GM12878 (cell line): ENCODE results near the gene IFI6. TPM values are rescaled to one million over a fixed set of nuclear protein-coding genes. Genes with fewer than 3 reads are reported as not detected.

ENCODE experiments used
- ATAC-seq: fragments of 200-7000 bp; cut with Tn5 transposase; 3 replicates; pipeline ENCODE4 v1.9.1; 2020; ENCODE audit warnings: mild to moderate bottlenecking, moderate library complexity
- BruUV-seq: library from RNA; stranded (reverse); fragments of 400-500 nt; replicated peaks from 2 replicates; lab custom pipeline; 2021; lab: Mats Ljungman, UMichigan
- CTCF ChIA-PET: fragments of 300-600 bp; sonication (Branson Sonifier 250); formaldehyde crosslinking; extraction: SDS; loops from one replicate; lab custom pipeline; 2021; ENCODE audit warnings: inconsistent platforms; lab: Yijun Ruan, JAX
- POLR2A ChIA-PET: fragments of 350-600 bp; formaldehyde crosslinking; extraction: SDS; loops from one replicate; lab custom pipeline; 2021; ENCODE audit warnings: inconsistent platforms; lab: Charles Lee
- RAD21 ChIA-PET: fragments of 300-600 bp; sonication (Branson Sonifier 250); formaldehyde crosslinking; loops from one replicate; lab custom pipeline; 2023; ENCODE audit warnings: antibody characterized with exemption; ENCODE audit not compliant: unreplicated experiment; lab: Charles Lee
- SMC1A ChIA-PET: fragments of 300-600 bp; sonication (Branson Sonifier 250); formaldehyde crosslinking; loops from one replicate; lab custom pipeline; 2023; ENCODE audit not compliant: unreplicated experiment, uncharacterized antibody; lab: Charles Lee
- DNase-seq: peaks from one replicate; pipeline ENCODE4 v3.0.0-alpha.2; 2011; ENCODE audit warnings: low read depth, low spot score
- FAIRE-seq: peaks from 3 replicates; lab custom pipeline; 2011; peaks lifted over from hg19 to GRCh38; lab: Jason Lieb, UNC
- H2AFZ ChIP-seq: 2 replicates; pipeline ENCODE4 v1.6.0; 2011; ENCODE audit warnings: low read depth, low read length, control low read depth; ENCODE audit not compliant: control insufficient read depth
- H3K27ac ChIP-seq: 2 replicates; pipeline ENCODE4 v1.5.1; 2011; ENCODE audit warnings: control low read depth; ENCODE audit not compliant: control insufficient read depth, insufficient read depth
- H3K27me3 ChIP-seq, 2 experiments: replicated peaks in 1 of 2; 2 replicates each; pipeline versions ENCODE4 v1.6.0 to v1.6.1; 2011; ENCODE audit warnings: low read length in 1 of 2; ENCODE audit not compliant: control insufficient read depth in 2 of 2, insufficient read depth in 2 of 2
- H3K36me3 ChIP-seq, 2 experiments: 2 replicates each; pipeline ENCODE4 v1.5.1; 2011; ENCODE audit warnings: low read length in 1 of 2; ENCODE audit not compliant: control insufficient read depth in 2 of 2, insufficient read depth in 2 of 2
- H3K4me1 ChIP-seq: 2 replicates; pipeline ENCODE4 v1.6.1; 2011; ENCODE audit warnings: mild to moderate bottlenecking, low read length, moderate library complexity, mixed read lengths; ENCODE audit not compliant: control insufficient read depth, insufficient read depth
- H3K4me2 ChIP-seq: 2 replicates; pipeline ENCODE4 v1.6.0; 2011; ENCODE audit warnings: control low read depth; ENCODE audit not compliant: control insufficient read depth, insufficient read depth
- H3K4me3 ChIP-seq: fragments of 200-600 bp; sonication (generic); 2 replicates; pipeline ENCODE4 v1.5.1; 2016
- H3K79me2 ChIP-seq: 2 replicates; pipeline ENCODE4 v1.6.0; 2011; ENCODE audit warnings: low read length; ENCODE audit not compliant: control insufficient read depth, insufficient read depth
- H3K9ac ChIP-seq: 2 replicates; pipeline ENCODE4 v1.8.0; 2011; ENCODE audit warnings: low read length, control low read depth, mixed read lengths; ENCODE audit not compliant: control insufficient read depth, insufficient read depth
- H3K9me3 ChIP-seq: replicated peaks from 3 replicates; pipeline ENCODE4 v1.5.1; 2011; ENCODE audit warnings: mild to moderate bottlenecking, low read length; ENCODE audit not compliant: control insufficient read depth, insufficient read depth
- H4K20me1 ChIP-seq: 2 replicates; pipeline ENCODE4 v1.6.0; 2011; ENCODE audit not compliant: control insufficient read depth, insufficient read depth
- ETV6 ChIP-seq, 2 experiments: fragments of 450-650 bp in 1 of 2; IDR thresholded peaks in 1 of 2; conservative IDR thresholded peaks in 1 of 2; 2 replicates each; pipeline ENCODE4 v1.6.1; 2014; ENCODE audit warnings: antibody characterized with exemption in 1 of 2, borderline replicate concordance in 1 of 2, low read depth in 1 of 2, mild to moderate bottlenecking in 1 of 2, moderate library complexity in 1 of 2
- FOXK2 ChIP-seq: fragments of 450-650 bp; IDR thresholded peaks from 2 replicates; pipeline ENCODE4 v1.6.1; 2017; ENCODE audit warnings: mild to moderate bottlenecking, moderate library complexity
- KLF5 ChIP-seq: fragments of 450-650 bp; IDR thresholded peaks from 2 replicates; pipeline ENCODE4 v1.6.1; 2014; ENCODE audit warnings: mild to moderate bottlenecking; ENCODE audit not compliant: partially characterized antibody
- LARP7 ChIP-seq: fragments of 450-650 bp; IDR thresholded peaks from 2 replicates; pipeline ENCODE4 v1.6.1; 2017; ENCODE audit warnings: mild to moderate bottlenecking
- POU2F2 ChIP-seq: IDR thresholded peaks from 3 replicates; pipeline ENCODE4 v1.6.1; 2011; ENCODE audit warnings: low read depth, mild to moderate bottlenecking, low read length, borderline replicate concordance
- SMAD1 ChIP-seq: fragments of 450-650 bp; IDR thresholded peaks from 2 replicates; pipeline ENCODE4 v1.6.1; 2018; ENCODE audit warnings: mild to moderate bottlenecking, low read depth; ENCODE audit not compliant: partially characterized antibody
- TAF1 ChIP-seq: IDR thresholded peaks from 2 replicates; pipeline ENCODE4 v1.6.1; 2011; ENCODE audit warnings: mild to moderate bottlenecking, low read depth, low read length, borderline replicate concordance
- ZNF24 ChIP-seq: fragments of 450-650 bp; IDR thresholded peaks from 2 replicates; pipeline ENCODE4 v1.6.1; 2017; ENCODE audit warnings: antibody characterized with exemption, mild to moderate bottlenecking
- WGBS: methylation state at CpG from one replicate; pipeline ENCODE4 v1.1.6; 2016; ENCODE audit warnings: low lambda C conversion rate; ENCODE audit not compliant: insufficient replicate concordance, insufficient coverage; ENCODE audit errors: missing lambda C conversion rate; 5-methylcytosine and 5-hydroxymethylcytosine counted together
- in situ Hi-C: fragments of 300-500 bp; cut with MboI; formaldehyde crosslinking; loops from 9 replicates; pipeline ENCODE4 v1.14.3; 2018; ENCODE audit warnings: mixed read lengths
- intact Hi-C: fragments of 100-400 bp; cut with micrococcal nuclease; formaldehyde crosslinking; loops from one replicate; pipeline ENCODE4 v1.14.2; 2022; ENCODE audit not compliant: unreplicated experiment
- polyA plus RNA-seq, 11 experiments: library from polyadenylated mRNA; depleted of rRNA in 4 of 11; unstranded in 6 of 11; stranded (reverse) in 5 of 11; fragments of >200 nt; fragmentation: Nextera tagmentation in 4 of 11; fragmentation: Illumina TruSeq in 1 of 11; extraction: Ambion mirVana in 4 of 11; extraction: Trizol in 1 of 11; gene quantifications; 1 replicate in 1 of 11; 2 replicates in 10 of 11; pipeline versions ENCODE4 v1.2.1 to v1.2.3, GENCODE V29; 2011 to 2016; ENCODE audit warnings: inconsistent platforms in 2 of 11, missing spikeins in 2 of 11, low read depth in 1 of 11
- total RNA-seq, 4 experiments: library from RNA; depleted of rRNA in 3 of 4; stranded (reverse); fragments of >200 nt in 3 of 4; fragmentation: Illumina TruSeq in 1 of 4; extraction: Trizol in 1 of 4; gene quantifications; 2 replicates each; pipeline versions ENCODE4 v1.2.1 to v1.2.3, GENCODE V29; 2013 to 2021

The IFI6 gene
- total and polyA plus RNA-seq, 10 of the 15 experiments (the other 5 are each of a cell fraction or from before 2014, with no cell fraction given): 5.6 to 123 (median 69.0) TPM

DNA sequence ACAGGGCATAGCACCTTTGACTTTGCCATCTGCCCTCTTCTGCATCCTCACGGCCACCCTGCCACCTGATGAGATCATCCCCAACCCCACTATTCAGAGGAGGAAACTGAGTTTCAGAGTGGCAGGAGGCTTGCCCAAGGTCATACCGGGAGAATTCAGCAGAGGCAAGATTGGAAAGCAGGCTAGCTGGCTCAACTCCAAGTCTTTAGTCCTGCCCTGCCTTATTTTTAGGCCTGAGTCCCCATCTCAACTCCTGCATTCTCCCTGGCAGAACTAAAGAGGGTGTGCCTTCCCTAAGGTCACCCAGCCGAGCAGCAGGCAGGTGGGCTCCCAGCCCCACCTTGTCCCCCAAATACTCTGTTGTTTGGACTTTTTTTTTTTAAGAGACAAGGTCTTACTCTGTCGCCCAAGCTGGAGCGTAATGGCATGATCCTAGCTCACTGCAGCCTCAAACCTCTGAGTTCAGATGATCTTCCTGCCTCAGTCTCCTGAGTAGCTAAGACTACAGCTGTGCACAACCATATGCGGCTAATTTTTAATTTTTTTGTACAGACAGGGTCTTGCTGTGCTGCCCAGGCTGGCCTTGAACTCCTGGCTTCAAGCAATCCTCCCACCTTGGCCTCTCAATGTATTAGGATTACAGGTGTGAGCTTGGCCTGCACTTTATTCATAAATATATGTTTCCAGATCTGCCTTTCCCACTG is 23.2 kb downstream of the IFI6 start:
- Histone ChIP-seq H3K4me1 (peaks cover 25% of the 10 kb centered on the region), H3K27ac (no peak overlapping the region), H3K4me2 (no peak overlapping the region), H2AFZ (no peak overlapping the region), H3K9me3 (no peaks in the 10 kb centered on the region), H3K27me3 (no peaks in the 10 kb centered on the region), H3K79me2 (no peaks in the 10 kb centered on the region), H4K20me1 (no peaks in the 10 kb centered on the region), H3K9ac (no peak overlapping the region), H3K36me3 (no peaks in the 10 kb centered on the region), H3K4me3 (no peak overlapping the region)
- no peak for FAIRE-seq
- no peak for ATAC-seq
- no peak for DNase-seq
- intact Hi-C loops: no loop called here
- ChIA-PET SMC1A (interaction anchor here (1.4 to 2.7 kb wide), 8 partner anchors 10 to 40 kb away, joined by 3 to 13 read pairs (median 8); no protein-coding TSS in a partner anchor), CTCF (interaction anchor here (1.1 to 4.7 kb wide), 5 partner anchors 10 to 92 kb away, joined by 3 to 41 read pairs (median 9); no protein-coding TSS in a partner anchor), POLR2A (interaction anchor here (0.6 to 2.3 kb wide), 6 partner anchors 13 to 206 kb away, joined by 3 to 22 read pairs (median 4); no protein-coding TSS in a partner anchor), RAD21 (interaction anchor here (1.4 to 2.1 kb wide), 6 partner anchors 10 to 42 kb away, joined by 3 to 16 read pairs (median 4); no protein-coding TSS in a partner anchor)
- 96% methylated on average over 6 of the region's 6 CpGs for WGBS
- BruUV-seq: no TSS peak
- TF ChIP-seq KLF5 (no peak), POU2F2 (no peak)
- in situ Hi-C loops: no loop called here

DNA sequence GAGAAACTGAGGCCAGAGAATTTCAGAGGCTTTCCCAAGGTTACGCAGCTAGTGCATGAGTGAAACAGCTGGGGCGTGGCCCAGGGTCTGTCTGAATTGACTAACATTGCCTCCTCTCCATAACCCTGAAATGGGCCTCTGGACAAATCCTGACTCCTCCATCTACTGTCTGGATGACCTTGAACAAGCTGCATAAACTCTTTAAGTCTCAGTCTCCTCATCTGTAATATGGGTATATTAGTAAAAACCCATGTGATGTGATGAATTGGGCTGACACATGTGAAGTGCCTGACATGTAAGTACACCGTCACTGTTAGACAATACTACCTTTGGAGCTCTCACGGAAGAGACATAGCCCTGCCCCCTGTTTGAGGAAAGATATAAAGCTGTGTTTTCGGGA is 24.7 kb downstream of the IFI6 start:
- WGBS: 79% methylated on average over 5 of the region's 5 CpGs
- Histone ChIP-seq H3K9me3 (no peaks in the 10 kb centered on the region), H3K4me1 (peaks cover 19% of the 10 kb centered on the region), H4K20me1 (no peaks in the 10 kb centered on the region), H3K27ac (no peak overlapping the region), H3K79me2 (no peaks in the 10 kb centered on the region), H3K4me2 (no peak overlapping the region), H3K36me3 (no peaks in the 10 kb centered on the region), H3K4me3 (no peak overlapping the region), H3K9ac (no peak overlapping the region), H3K27me3 (no peaks in the 10 kb centered on the region), H2AFZ (no peak overlapping the region)
- no peak for ATAC-seq
- DNase-seq: no peak
- POLR2A ChIA-PET: interaction anchor here (0.5 to 1.3 kb wide), 7 partner anchors 9 to 46 kb away, joined by 3 to 7 read pairs (median 4); no protein-coding TSS in a partner anchor
- BruUV-seq: no TSS peak
- RAD21 ChIA-PET: interaction anchor here (1.7 kb wide), 1 partner anchor 15 kb away, joined by 3 read pairs; no protein-coding TSS in a partner anchor
- CTCF ChIA-PET: interaction anchor here (0.9 to 4.7 kb wide), 4 partner anchors 8 to 40 kb away, joined by 3 to 41 read pairs (median 8); no protein-coding TSS in a partner anchor
- intact Hi-C loops: no loop called here
- TF ChIP-seq SMAD1 (no peak), FOXK2 (no peak), ZNF24 (no peak), TAF1 (no peak), LARP7 (no peak), ETV6 (conservative IDR thresholded peaks at IDR 0.05 in 1 of 2, IDR thresholded peaks at IDR 0.05 in 1 of 2; ENCODE audit: borderline replicate concordance in 1 of 2, low read depth in 1 of 2) (no peak)
- no peak for FAIRE-seq
- SMC1A ChIA-PET: interaction anchor here (0.8 to 2.3 kb wide), 2 partner anchors 15 to 39 kb away, joined by 3 to 8 read pairs; no protein-coding TSS in a partner anchor
- in situ Hi-C loops: no loop called here
